Caco-2 (cell line): ENCODE measurements around the gene ANO6. TPM values are rescaled to one million over a fixed set of nuclear protein-coding genes. Genes with fewer than 3 reads are reported as not detected.

Source experiments
- BruUV-seq: library from RNA; stranded (reverse); fragments of 400-500 nt; replicated peaks from 2 replicates; lab custom pipeline; 2021; lab: Mats Ljungman, UMichigan
- CTCF ChIA-PET: fragments of 300-600 bp; sonication (Branson Sonifier 250); formaldehyde crosslinking; loops from one replicate; lab custom pipeline; 2022; ENCODE audit warnings: antibody characterized with exemption; lab: Charles Lee
- POLR2A ChIA-PET: fragments of 300-600 bp; sonication (Branson Sonifier 250); formaldehyde crosslinking; loops from one replicate; lab custom pipeline; 2022; ENCODE audit warnings: antibody characterized with exemption; lab: Charles Lee
- DNase-seq, 2 experiments: peaks; one replicate each; pipeline versions ENCODE4 v3.0.0 to v3.0.0-alpha.2; 2020 to 2022
- H3K27me3 ChIP-seq: replicated peaks from 2 replicates; pipeline ENCODE4 v1.6.0; 2011; ENCODE audit warnings: low read length; ENCODE audit not compliant: control insufficient read depth, insufficient read depth
- H3K36me3 ChIP-seq: 2 replicates; pipeline ENCODE4 v1.5.1; 2011; ENCODE audit warnings: low read length; ENCODE audit not compliant: control insufficient read depth, insufficient read depth
- H3K4me1 ChIP-seq: fragments of 250-450 bp; sonication (Bioruptor Pico); 2 replicates; pipeline ENCODE4 v1.5.1; 2020; ENCODE audit warnings: mild to moderate bottlenecking
- H3K4me3 ChIP-seq: 2 replicates; pipeline ENCODE4 v1.5.1; 2011; ENCODE audit warnings: low read depth, mild to moderate bottlenecking, control low read depth, low read length
- H3K9me3 ChIP-seq: fragments of 250-450 bp; sonication (Bioruptor Pico); 2 replicates; pipeline ENCODE4 v1.5.1; 2020; ENCODE audit warnings: mild to moderate bottlenecking, moderate library complexity
- H3K27ac Mint-ChIP-seq: one replicate; pipeline ENCODE4 v1.8.0; 2022; ENCODE audit warnings: mixed read lengths; ENCODE audit not compliant: unreplicated experiment
- H3K27me3 Mint-ChIP-seq: one replicate; pipeline ENCODE4 v1.8.0; 2022; ENCODE audit warnings: mixed read lengths; ENCODE audit not compliant: insufficient read depth, unreplicated experiment
- H3K36me3 Mint-ChIP-seq: one replicate; pipeline ENCODE4 v1.8.0; 2022; ENCODE audit warnings: mild to moderate bottlenecking, mixed read lengths; ENCODE audit not compliant: insufficient read depth, unreplicated experiment
- H3K4me1 Mint-ChIP-seq: one replicate; pipeline ENCODE4 v1.8.0; 2022; ENCODE audit warnings: low read depth, mixed read lengths; ENCODE audit not compliant: unreplicated experiment
- H3K4me3 Mint-ChIP-seq: one replicate; pipeline ENCODE4 v1.8.0; 2022; ENCODE audit warnings: mild to moderate bottlenecking, moderate library complexity, mixed read lengths; ENCODE audit not compliant: unreplicated experiment
- H3K9me3 Mint-ChIP-seq: one replicate; pipeline ENCODE4 v1.8.0; 2022; ENCODE audit warnings: mixed read lengths; ENCODE audit not compliant: unreplicated experiment
- intact Hi-C: fragments of 100-400 bp; cut with micrococcal nuclease; formaldehyde crosslinking; loops from one replicate; pipeline ENCODE4 v1.10.0; 2022; ENCODE audit not compliant: unreplicated experiment
- total RNA-seq: library from RNA; stranded (reverse); gene quantifications from 2 replicates; pipeline ENCODE4 v1.2.3, GENCODE V29; 2022
- TF ChIP-seq, protein P1 (sequence below), 2 experiments: fragments of 200-600 bp in 1 of 2; IDR thresholded peaks; 1 replicate in 1 of 2; 2 replicates in 1 of 2; pipeline versions ENCODE4 v1.5.1 to v1.8.0; 2011 to 2022; ENCODE audit warnings: antibody characterized with exemption in 1 of 2, control low read depth in 1 of 2, inconsistent platforms in 1 of 2, low read depth in 1 of 2, low read length in 1 of 2, mild to moderate bottlenecking in 1 of 2, moderate library complexity in 1 of 2; ENCODE audit not compliant: insufficient read depth in 1 of 2, severe bottlenecking in 1 of 2, unreplicated experiment in 1 of 2

Gene ANO6
- total RNA-seq, 1 experiment from 2014 or later: 126 TPM

DNA sequence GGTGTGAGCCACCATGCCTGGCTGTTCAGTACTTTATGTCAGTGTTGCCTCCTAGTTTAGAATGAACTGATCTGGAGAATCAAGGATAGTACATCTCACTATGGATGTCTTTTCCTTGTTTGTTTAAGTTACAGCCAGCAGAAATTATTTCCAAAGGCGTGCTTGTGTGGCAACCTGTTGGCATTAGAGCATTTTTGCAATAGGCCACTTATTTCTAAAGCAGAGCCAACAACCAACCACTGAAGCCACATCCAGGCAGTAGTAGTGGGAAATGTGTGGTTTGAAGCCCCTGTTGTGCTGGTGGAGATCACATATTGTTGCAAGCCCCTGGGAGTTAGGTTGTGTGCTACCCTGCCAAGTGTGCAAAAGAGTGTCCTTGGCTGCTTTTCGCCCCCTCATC is 3.7 kb downstream of the ANO6 start:
- DNase-seq: no peak
- H3K27me3 Mint-ChIP-seq: no peaks in the 10 kb centered on the region
- CTCF ChIA-PET: interaction anchor here (0.9 kb wide), 1 partner anchor 9 kb away, joined by 4 read pairs; no protein-coding TSS in a partner anchor
- intact Hi-C loops: loop anchor here (5.0 kb wide), 2 partner anchors 37 to 508 kb away; partner anchors contain the start of gene ARID2
- no peak overlapping the region for H3K4me3 Mint-ChIP-seq
- H3K36me3 ChIP-seq: no peaks in the 10 kb centered on the region
- peaks cover 40% of the 10 kb centered on the region for H3K4me1 ChIP-seq
- peaks cover 39% of the 10 kb centered on the region for H3K36me3 Mint-ChIP-seq
- POLR2A ChIA-PET: no interaction called here
- no peaks in the 10 kb centered on the region for H3K9me3 ChIP-seq
- no peak overlapping the region for H3K27ac Mint-ChIP-seq
- H3K4me1 Mint-ChIP-seq: peaks cover 38% of the 10 kb centered on the region
- no peak overlapping the region for H3K4me3 ChIP-seq
- TF ChIP-seq, protein P1, sequence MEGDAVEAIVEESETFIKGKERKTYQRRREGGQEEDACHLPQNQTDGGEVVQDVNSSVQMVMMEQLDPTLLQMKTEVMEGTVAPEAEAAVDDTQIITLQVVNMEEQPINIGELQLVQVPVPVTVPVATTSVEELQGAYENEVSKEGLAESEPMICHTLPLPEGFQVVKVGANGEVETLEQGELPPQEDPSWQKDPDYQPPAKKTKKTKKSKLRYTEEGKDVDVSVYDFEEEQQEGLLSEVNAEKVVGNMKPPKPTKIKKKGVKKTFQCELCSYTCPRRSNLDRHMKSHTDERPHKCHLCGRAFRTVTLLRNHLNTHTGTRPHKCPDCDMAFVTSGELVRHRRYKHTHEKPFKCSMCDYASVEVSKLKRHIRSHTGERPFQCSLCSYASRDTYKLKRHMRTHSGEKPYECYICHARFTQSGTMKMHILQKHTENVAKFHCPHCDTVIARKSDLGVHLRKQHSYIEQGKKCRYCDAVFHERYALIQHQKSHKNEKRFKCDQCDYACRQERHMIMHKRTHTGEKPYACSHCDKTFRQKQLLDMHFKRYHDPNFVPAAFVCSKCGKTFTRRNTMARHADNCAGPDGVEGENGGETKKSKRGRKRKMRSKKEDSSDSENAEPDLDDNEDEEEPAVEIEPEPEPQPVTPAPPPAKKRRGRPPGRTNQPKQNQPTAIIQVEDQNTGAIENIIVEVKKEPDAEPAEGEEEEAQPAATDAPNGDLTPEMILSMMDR (IDR thresholded peaks at IDR 0.05; ENCODE audit: insufficient read depth in 1 of 2, low read depth in 1 of 2, low read length in 1 of 2, severe bottlenecking in 1 of 2, unreplicated experiment in 1 of 2): no peak
- no peaks in the 10 kb centered on the region for H3K27me3 ChIP-seq
- H3K9me3 Mint-ChIP-seq: no peaks in the 10 kb centered on the region
- no TSS peak for BruUV-seq

DNA sequence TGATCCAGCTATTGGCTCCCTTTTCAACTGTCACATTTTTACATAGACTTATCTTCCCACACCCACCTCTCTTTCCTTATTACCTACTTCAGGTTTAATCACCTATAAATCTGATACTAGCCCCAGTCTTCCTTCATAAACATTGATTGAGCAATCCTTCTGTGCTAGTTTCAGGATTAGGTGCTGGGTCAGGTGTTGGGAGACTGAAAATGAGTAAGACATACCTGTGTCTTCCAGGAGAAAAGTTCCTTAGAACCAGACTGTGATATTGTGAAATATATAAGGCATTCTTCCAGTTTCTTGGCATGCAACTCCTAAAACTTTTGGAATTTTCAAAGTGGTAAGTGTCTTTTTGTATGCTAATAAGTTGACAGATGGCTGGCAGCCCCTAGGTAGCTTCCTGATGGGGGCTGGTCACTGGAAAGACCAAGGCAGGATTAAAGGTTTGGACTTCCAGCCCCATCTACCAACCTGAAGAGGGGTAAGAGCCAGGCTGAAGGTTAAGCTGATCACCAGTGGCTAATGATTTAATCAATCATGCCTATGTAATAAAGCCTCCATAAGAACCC is 4.6 kb downstream of the ANO6 start:
- CTCF ChIA-PET: interaction anchor here (0.9 kb wide), 1 partner anchor 10 kb away, joined by 4 read pairs; no protein-coding TSS in a partner anchor
- intact Hi-C loops: no loop called here

DNA sequence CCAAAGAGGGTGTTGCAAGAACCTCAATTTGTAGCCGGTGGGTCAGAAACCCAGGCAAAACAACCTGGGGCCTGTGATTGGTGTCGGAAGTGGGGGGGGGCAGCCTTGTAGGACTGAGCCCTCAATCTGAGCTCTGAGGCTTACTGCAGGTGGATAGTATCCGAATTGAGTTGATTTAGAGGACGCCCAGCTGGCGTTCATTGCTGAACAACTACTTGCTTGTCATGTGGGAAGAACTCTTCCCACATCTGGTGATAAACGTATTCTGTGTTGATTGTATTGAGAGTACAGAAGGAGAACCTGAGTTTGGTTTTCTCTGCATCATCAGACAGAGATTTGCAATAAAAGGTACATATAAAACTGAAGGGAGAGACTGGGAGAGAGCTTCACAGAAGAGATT is 5.1 kb downstream of the ANO6 start:
- no peaks in the 10 kb centered on the region for H3K9me3 ChIP-seq
- no peaks in the 10 kb centered on the region for H3K27me3 ChIP-seq
- intact Hi-C loops: no loop called here
- CTCF ChIA-PET: interaction anchor here (0.6 to 0.7 kb wide), 2 partner anchors 8 to 148 kb away, joined by 3 to 5 read pairs; no protein-coding TSS in a partner anchor
- Mint-ChIP-seq H3K9me3 (no peaks in the 10 kb centered on the region), H3K4me3 (no peak overlapping the region), H3K27me3 (no peaks in the 10 kb centered on the region), H3K36me3 (peaks cover 44% of the 10 kb centered on the region), H3K4me1 (peaks cover 41% of the 10 kb centered on the region), H3K27ac (peak overlapping the region; percentile 14)
- H3K4me3 ChIP-seq: no peak overlapping the region
- TF ChIP-seq, protein P1 (IDR thresholded peaks at IDR 0.05; ENCODE audit: insufficient read depth in 1 of 2, low read depth in 1 of 2, low read length in 1 of 2, severe bottlenecking in 1 of 2, unreplicated experiment in 1 of 2): no peak
- no peaks in the 10 kb centered on the region; the same call in 1 of the 2 replicates for H3K36me3 ChIP-seq
- no TSS peak for BruUV-seq
- H3K4me1 ChIP-seq: peaks cover 40% of the 10 kb centered on the region
- no peak for DNase-seq
- POLR2A ChIA-PET: no interaction called here

More for the DNA sequence above, 4.6 kb downstream of the ANO6 start:
- no peaks in the 10 kb centered on the region for H3K27me3 Mint-ChIP-seq
- H3K4me3 Mint-ChIP-seq: no peak overlapping the region
- H3K9me3 Mint-ChIP-seq: no peaks in the 10 kb centered on the region
- Histone ChIP-seq H3K9me3 (no peaks in the 10 kb centered on the region), H3K4me1 (peaks cover 40% of the 10 kb centered on the region), H3K4me3 (no peak overlapping the region), H3K36me3 (no peaks in the 10 kb centered on the region; the same call in 1 of the 2 replicates), H3K27me3 (no peaks in the 10 kb centered on the region)
- H3K27ac Mint-ChIP-seq: no peak overlapping the region
- peaks cover 44% of the 10 kb centered on the region for H3K36me3 Mint-ChIP-seq
- H3K4me1 Mint-ChIP-seq: peaks cover 41% of the 10 kb centered on the region
- BruUV-seq: no TSS peak
- POLR2A ChIA-PET: no interaction called here
- DNase-seq: no peak
- TF ChIP-seq, protein P1 (IDR thresholded peaks at IDR 0.05; ENCODE audit: insufficient read depth in 1 of 2, low read depth in 1 of 2, low read length in 1 of 2, severe bottlenecking in 1 of 2, unreplicated experiment in 1 of 2): no peak
